HK-2 (cell line): ENCODE results near the gene PLCB4.
"Not testable (repeated sequence)": the region's sequence is repeated elsewhere in the genome, so short reads cannot be mapped to it uniquely, and the experiment has no call there.

Experiments
- DNase-seq: peaks from one replicate; pipeline ENCODE4 v3.0.0-alpha.2; 2018; ENCODE audit not compliant: unreplicated experiment

Gene PLCB4

DNA sequence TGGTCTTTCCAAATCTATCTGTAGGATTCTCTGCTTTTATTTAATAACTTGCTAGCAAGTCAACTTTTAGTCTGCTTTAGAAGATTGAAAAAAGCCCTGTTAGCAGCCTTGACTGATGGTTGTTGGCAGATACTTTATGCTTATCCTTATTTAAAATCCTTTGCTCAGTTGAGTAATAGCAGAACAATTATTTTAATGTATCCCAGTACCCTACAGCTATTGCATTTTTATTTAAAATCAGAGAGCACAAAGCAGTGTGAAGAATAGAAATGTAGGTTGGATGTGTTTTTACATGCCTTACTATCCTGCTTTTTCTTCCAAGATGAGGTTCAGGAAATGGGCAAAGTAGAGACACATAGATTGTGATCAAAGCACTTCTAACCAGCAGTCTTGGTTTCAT lies 298.4 kb downstream of the PLCB4 start:
- no peak for DNase-seq

DNA sequence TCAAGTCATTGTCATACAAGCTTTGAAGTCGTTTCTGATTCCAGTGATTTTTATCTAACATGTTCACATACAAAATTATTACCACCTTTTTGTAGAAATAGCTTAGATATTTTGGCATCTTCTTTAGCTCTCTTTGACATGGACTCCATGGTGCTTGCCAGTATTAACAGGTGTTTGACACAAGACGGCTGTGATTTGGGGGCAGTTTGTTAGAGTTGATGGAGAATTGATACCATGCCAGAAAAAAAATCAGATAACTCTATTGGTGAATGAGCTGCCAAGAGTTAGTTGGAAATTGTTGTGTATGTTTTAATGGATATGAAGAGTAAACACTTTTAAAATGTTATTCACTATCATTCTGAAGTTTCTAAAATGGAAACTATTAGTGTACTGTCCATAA lies 298.9 kb downstream of the PLCB4 start:
- no peak for DNase-seq

DNA sequence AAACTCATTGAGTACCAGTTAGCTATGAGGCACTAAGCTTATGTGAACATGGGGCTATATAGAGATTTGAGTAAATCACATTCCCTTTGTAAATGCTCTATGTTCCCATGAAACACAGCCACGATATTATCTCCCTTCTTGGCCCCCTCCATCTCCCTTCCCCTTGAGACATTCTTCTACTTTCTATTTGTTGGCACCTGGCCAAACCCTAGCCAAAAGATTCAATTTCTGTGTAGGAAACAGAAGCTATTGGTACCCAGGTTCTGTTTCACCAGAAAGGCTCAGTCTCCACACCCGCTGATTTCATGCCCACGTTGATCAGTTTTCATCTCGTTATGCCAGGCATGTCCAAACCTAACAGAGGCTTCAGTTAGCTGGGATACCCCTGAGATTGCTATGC lies 300.0 kb downstream of the PLCB4 start:
- DNase-seq, result no peak

DNA sequence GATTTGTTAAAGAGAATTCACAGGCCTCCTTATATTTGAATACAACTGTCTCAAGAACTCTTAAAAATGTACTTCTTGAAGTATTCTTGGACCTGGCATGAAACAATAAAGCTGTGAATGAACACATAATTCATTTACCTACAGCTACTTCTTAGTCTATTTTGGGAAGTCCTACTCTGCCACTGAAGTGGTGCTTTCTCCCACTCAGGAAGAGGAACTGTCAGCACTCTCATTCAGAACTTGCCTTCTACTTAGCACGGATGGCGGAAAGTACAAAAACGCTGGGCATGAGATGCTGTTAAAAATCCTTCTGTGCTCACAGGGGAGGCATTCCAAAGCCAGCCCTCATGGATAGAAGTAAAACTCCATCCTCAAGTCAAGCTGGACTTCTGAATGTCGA lies 300.7 kb downstream of the PLCB4 start:
- no peak for DNase-seq

DNA sequence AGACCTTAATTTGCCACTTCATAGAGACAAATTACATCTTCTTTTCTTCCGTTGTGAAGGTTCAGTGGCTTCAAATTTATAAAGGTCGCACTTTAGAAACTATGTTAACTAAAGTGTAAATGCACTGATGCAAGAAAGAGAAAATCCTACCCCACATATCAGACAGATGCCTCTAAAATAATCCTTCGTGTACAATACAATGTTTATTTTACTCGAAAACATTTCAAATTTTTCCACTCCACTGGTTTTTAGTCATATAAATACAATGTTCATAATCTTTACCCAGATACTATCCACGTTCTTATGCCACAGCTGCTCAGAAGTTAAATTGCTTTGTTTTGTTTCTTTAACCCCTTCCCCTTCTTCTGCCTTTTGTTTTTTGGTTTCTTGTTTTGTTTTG lies 305.2 kb downstream of the PLCB4 start:
- no peak for DNase-seq

DNA sequence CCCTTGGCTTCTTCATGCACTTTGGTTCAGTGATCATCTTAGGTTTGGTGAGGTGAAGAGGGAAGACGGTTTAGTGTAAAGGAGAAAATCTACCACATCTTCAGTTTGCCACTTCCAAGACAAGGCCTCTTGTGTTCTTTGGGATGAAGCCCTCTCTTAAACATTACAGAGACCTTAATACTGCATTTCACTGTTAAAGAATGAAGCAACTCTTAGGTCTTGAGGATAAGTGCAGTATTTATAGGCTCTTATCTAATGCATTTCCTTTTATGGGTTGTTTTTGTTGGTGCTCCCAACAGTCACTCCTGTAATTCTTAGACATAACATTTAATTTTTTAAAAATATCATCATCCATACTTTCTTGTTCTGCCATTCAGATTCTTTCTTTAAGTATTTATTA lies 305.6 kb downstream of the PLCB4 start:
- no peak for DNase-seq

DNA sequence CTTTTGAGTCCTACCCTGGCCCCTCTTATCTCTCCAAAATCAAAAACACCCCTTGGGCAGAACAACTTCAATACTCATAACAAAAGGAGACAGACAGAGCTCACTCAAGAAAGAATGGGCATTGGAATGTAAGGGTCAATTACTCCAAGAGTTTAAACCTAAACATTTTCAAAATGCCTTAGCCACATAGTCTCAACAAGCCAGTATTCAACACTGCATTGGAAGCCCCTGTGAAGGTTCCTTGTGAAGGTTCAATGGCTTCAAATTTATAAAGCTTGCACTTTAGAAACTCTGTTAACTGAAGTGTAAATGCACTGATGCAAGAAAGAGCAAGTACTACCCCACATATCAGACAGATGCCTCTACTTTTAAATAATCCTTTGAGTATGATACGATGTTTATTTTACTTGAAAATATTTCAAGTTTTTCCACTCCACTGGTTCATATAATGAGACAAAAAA lies 306.4 kb downstream of the PLCB4 start:
- DNase-seq, result no peak

DNA sequence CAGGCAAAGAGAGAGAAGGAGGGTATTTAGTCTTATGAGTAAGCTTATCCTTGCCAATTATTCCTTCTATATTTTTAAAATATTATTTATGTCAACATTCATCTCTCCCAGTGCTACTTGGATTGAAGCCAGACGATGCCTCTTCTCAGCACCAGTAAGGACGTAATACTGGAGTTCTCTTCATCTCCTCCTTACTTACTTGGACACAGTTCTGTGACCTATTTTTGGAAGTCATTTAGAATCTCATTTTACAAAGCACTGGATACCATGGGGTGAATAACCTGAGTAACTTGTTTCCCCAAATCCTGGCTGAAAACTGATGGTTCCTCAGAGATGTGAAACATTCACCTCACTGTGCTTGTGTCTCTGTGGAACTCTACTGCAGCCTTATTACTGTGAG lies 308.1 kb downstream of the PLCB4 start:
- no peak for DNase-seq

DNA sequence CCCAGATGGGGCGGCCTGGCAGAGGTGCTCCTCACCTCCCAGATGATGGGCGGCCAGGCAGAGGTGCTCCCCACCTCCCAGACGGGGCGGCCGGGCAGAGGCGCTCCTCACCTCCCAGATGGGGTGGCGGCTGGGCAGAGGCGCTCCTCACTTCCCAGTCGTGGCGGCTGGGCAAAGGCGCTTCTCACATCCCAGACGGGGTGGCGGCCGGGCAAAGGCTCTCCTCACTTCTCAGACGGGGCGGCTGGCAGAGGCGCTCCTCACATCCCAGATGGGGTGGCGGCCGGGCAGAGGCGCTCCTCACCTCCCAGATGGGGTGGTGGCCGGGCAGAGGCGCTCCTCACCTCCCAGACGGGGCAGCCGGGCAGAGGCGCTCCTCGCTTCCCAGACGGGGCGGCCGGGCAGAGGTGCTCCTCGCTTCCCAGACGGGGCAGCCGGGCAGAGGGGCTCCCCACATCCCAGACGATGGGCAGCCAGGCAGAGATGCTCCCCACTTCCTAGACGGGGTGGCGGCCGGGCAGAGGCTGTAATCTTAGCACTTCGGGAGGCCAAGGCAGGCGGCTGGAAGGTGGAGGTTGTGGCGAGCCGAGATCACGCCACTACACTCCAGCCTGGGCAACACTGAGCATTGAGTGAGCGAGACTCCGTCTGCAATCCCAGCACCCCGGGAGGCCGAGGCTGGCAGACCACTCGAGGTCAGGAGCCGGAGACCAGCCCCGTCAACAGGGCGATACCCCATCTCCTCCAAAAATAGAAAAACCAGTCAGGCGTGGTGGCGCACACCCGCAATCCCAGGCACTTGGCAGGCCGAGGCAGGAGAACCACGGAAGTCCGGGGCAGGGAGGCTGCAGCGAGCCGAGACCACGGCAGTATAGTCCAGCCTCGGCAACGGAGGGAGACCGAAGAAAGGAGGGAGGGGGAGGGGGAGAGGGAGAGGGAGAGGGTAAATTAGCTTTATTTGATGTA lies 316.7 kb downstream of the PLCB4 start:
- DNase-seq, result not testable (repeated sequence)

DNA sequence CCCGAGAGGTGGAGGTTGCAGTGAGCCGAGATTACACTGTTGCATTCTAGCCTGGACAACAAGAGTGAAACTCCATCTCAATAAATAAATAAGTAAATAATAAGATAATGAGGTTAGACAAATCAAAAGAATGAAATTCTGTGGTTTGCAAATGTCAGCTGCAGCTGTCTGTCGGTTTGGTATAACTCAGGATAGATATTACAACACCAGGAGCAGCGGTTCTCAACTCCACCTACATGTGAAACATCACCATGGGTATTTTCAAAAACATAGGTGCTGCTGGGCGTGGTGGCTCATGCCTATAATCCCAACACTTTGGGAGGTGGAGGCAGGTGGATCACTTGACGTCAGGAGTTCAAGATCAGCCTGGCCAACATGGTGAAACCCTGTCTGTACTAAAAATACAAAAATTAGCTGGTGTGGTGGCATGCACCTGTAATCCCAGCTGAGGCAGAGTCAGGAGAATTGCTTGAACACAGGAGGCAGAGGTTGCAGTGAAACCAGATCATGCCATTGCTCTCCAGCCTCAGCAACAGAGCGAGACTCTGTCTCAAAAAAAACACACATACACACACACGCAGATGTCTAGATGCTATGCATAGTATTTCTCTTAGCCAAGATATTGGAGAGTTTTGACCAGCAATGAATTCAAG lies 319.4 kb downstream of the PLCB4 start:
- DNase-seq, result no peak

DNA sequence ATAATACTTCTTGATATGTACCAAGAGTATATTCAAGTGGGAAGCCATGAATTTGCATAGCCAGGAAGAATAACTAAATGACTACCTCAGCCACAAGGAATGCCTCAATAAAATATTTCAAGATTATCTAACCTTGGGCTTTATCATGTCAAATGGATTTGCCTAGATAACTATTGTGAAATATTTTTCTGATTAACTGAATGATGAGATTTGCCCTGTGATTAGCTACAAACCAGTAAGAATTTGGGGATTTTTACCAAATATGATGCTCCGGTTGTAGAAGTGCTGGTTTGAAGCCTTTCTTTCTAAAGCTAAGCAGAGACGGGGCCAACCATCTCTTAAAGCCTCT lies 319.9 kb downstream of the PLCB4 start:
- DNase-seq, result no peak

DNA sequence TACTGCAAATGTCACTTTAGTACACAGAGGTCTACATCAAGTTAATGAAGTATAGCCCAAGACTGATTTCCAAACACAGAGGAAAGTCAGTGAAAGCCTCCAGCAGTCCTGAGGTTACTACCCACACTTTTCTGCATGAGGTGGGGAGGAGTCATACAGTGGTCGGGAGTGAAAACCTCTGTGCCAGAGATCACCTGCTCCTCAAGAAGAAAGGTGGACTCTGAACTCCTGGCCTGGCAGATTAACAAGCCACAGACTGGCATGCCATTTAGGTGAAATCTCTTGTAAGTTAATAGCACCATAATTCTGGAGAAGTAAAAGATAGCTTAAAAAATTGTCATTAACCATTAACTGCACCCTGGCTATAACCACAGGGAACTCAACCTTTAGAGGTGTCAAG lies 320.5 kb downstream of the PLCB4 start:
- no peak for DNase-seq

DNA sequence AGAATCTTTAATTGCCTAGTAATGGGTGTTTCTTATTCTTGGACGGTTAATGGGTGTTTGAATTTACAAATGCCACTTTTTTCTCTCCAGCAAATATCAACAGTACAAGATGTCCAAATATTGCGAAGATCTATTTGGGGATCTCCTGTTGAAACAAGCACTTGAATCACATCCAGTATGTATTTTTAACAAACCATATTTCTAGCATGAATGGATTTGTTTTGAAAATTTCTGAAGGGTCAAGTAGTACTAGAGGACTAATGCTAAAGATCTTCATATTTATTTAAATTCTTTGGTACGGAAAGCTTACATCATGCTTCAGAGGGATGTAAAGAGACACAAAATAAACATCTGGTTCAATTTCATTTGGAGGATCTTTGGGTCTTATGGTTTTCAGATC lies 321.6 kb downstream of the PLCB4 start:
- DNase-seq, result no peak

DNA sequence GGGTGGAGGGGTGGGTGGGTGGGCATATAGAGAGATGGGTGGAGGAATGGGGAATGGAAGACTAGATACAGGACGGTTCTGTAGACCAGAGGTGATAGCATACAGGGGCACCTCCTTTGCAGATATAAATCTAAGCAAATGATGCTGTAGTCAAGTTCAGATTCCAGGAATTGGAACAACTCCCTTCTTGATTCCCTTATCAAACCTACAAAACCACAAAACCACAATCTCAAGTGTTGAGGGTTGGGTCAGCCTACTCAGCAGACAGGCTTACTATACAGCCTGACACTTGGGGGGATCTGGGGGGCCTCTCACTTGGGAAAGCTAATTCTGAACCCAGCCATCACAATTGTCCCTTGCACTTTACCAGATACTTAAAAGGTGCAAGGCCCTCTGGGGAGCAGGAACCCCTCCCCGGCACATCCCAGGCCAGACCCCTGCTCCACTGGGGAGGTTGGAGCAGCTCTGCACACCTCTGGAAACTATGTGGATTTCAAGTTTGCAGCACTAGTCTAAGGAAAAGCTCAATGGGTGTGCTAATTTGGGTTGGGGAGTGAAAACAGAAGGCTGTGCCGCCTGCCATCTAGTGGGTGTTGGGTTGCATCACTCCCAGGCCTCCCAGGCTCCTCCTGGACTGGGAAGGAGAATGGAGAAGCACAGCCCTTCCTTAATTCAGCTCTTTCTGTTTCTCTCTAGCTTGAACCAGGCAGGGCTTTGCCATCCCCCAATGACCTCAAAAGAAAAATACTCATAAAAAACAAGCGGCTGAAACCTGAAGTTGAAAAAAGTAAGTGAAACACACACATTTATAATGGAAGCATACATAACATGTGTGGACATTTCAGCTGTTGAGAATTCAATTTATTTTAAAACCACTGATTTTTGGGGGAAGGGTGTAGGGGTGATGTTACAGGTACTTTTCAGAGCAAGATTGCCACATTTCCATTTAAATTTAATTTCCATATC lies 324.3 kb downstream of the PLCB4 start:
- no peak for DNase-seq

DNA sequence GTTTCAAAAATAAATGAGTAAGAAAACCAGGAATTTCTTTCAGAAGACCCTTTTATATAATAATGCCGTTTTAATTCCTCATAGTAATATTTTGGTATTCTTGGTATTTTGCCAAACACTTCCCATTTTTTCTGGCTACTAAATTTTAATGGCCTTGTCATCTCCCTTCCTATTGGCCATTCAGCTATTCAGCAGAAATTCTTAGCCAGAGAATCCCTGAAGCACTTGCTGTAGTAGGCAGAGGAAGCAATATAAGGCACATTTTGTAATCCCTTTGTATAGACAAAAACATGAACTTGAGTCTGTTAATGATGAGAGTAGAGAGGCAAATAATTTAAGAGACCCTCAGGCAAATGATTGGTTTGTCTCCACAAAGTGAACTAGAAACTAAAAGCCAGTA lies 327.1 kb downstream of the PLCB4 start:
- no peak for DNase-seq

DNA sequence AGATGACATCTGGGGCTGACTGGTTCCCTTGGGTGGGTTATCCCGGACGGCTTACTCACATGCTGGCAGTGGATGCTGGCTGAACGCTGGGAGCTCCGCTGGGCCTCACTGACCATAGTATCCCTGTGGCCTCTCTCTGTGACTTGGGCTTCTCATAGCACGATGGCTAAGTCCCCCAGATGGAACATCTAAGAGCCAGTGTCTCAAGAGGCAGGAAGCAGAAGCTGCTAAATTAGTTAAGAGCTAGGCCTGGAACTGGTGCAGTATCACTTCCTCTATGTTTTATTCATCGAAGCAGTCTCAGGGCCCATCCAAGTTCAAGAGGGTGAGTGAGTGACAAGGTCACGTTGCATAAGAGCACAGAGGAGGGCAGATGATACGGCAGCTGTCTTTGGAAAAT lies 329.0 kb downstream of the PLCB4 start:
- no peak for DNase-seq

DNA sequence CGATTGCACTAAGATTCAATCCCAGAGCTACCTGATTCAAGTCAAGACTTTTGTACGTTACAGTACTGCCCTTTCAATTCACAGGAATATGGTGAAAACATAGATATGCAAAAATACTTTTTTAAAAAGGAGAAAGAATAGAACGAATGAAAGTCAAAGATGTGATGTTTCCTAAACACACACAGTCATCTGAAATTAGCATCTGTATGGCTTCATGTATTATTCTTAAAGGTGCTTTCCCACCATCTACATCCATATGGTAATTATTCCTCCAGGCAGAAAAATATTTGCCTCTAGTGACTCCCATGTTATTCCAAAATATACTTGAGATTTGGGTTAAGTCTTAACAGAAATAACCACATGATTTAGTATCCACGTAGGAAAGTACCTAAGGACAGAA lies 330.0 kb downstream of the PLCB4 start:
- no peak for DNase-seq

DNA sequence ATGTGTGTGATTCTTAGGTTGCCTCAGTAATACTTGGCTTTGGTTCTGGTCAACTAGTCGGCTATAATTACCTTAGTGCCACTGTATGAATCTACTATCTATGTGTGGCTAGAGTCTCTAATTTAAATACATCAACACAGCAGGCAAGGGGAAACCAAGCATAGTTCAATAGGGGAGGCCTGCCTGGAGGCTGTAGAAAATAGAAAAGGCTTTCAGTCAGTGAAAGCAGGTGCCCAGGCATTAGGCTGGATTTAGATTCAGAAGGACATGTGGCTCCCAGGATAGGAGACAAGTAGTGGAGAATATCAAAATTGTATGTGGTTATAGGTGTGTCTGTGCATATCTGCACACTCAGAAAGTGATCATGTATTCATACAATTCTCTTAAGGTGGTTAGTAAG lies 330.4 kb downstream of the PLCB4 start:
- DNase-seq, result no peak

DNA sequence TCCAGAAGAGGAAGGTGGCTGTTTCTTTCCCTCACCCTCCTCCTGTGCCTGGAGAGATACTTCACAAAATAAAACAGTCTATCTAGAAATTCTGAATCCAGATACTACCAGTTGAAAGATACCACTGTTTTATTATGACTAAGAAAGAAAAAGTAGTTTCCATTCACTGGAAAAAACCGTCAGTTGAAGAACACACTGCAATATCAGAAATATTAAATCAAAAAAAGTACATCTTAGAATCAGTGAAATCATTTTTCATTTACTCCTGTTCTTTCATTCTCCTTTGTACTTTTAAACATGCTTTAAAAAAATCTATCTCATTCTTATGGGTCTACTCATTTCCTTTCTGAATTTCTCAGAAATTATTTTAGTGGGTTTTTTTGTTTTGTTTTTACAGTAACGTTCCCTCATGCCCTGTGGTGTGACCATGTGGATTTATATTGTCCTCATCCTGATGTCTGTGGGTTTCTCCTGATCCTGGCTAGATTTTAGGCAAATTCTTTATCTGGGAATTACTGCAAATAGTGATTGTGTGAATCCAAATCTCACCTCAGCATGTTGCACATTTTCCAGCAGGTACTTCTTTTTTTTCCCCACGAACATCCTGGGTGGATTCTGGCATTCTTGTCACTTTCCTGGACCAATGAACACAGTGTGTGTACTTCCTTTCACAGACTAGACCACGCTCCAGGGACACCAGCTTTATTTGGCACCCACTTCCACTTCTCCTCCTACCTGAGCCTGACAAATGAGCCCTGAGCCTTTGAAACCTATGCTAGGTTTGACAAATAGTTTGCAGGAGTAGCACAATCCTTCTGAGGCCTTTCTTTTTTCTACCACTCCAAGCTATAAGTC lies 331.5 kb downstream of the PLCB4 start:
- DNase-seq, result no peak

DNA sequence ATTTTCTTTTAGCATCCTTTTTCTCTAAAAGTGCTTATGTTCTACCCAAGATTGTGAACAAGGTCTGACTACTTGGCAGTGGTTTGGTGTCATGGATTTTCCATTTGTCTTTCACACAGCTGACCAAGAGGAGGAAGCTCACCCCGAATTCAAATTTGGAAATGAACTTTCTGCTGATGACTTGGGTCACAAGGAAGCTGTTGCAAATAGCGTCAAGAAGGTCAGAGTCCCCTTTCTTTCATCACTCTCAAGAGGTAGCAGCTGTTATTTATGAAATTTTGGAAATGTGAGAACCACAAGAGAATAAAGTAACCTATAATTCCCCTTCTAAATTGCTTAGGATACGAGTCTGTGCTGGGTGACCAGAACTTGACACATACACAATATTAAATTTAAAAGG lies 332.5 kb downstream of the PLCB4 start:
- DNase-seq, result no peak

DNA sequence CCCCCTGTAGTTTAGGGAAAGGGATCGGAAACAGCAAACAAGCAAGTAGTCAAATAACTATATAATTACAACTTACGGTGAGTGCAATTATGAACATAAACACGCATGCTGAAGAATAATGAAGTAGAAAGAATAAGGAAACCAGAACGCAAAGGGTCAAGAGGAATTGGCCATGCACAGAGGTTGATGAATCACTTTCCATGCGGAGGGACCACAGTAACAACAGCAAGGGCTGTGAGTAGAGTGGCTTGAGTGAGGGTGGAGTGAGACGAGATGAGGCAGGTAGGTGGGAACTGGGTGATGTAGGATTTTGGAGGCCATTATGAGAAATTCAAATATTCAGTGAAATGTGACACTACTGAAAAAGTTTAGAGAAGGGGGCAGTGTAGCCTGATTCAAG lies 333.3 kb downstream of the PLCB4 start:
- DNase-seq, result no peak
